Epithelial cell of esophagus (primary cell): ENCODE results near the gene THOC7.

Experiments used
- DNase-seq: peaks from one replicate; pipeline ENCODE4 v3.0.0; 2010; ENCODE audit warnings: low read depth
- H3K4me3 ChIP-seq: 2 replicates; pipeline ENCODE4 v1.5.1; 2011; ENCODE audit warnings: mild to moderate bottlenecking, low read length, control low read depth
- CTCF ChIP-seq: IDR thresholded peaks from 2 replicates; pipeline ENCODE4 v1.5.1; 2011; ENCODE audit warnings: low read depth, mild to moderate bottlenecking, low read length, control low read depth, inconsistent platforms; ENCODE audit not compliant: insufficient read depth; ENCODE audit errors: missing control alignments

The THOC7 gene

GRCh38 chr3:63869940-63870614, 6.5 kb upstream of the THOC7 start:
- no peak overlapping the region for H3K4me3 ChIP-seq
- peak; percentile 5 for DNase-seq
- TF ChIP-seq CTCF: no peak

GRCh38 chr3:63867225-63867624, 3.6 kb upstream of the THOC7 start:
- no peak for TF ChIP-seq CTCF
- H3K4me3 ChIP-seq: no peak overlapping the region
- DNase-seq: no peak

- no peak for DNase-seq
- TF ChIP-seq CTCF: no peak
- peak overlapping the region; percentile 70 for H3K4me3 ChIP-seq
These were observed 1.3 kb upstream of the THOC7 start for GRCh38 chr3:63864965-63865327.

GRCh38 chr3:63864008-63864964, 681 bp upstream of the THOC7 start:
- no peak for TF ChIP-seq CTCF
- H3K4me3 ChIP-seq: peak overlapping the region; percentile 70
- peak; percentile 6 for DNase-seq

GRCh38 chr3:63862804-63863149, 828 bp downstream of the THOC7 start:
- no peak for TF ChIP-seq CTCF
- peak; percentile 14 for DNase-seq
- H3K4me3 ChIP-seq: peak overlapping the region; percentile 69

GRCh38 chr3:63861306-63861705, 2.3 kb downstream of the THOC7 start:
- no peak for TF ChIP-seq CTCF
- DNase-seq: no peak
- H3K4me3 ChIP-seq: no peak overlapping the region
